ENCODE data around the gene MSANTD7. TPM values are rescaled to one million over a fixed set of nuclear protein-coding genes. Genes with fewer than 3 reads are reported as not detected.

The MSANTD7 gene
- total RNA-seq, 1 donor from 2014 or later: 14.9 TPM

DNA sequence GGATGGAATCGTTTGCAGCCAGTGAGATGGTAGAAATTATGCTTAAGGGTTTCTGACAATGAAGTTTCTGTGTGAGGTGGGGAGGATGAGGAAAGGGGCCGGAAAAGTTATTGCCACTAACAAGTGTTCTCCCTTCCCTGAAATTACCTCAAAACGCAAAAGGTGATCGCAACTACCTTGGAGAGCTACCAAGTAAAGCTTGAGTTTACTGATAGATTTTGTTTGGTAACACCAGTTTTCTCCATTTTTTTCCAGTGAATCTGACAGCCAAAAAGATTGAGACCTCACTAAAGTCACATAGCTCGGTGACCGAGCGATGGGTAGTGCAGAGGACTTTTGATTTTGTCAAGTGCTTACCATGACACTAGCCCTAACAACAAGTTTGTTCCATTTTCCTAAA, 42.1 kb downstream of the MSANTD7 start:
- no peak for DNase-seq (ENCODE audit: low spot score)

GRCh38 chr10:14884082-14884481, 46.0 kb downstream of the MSANTD7 start:
- no peak for DNase-seq (ENCODE audit: low spot score)

Other genes starting within 250 kb of the MSANTD7 start
- gene FAM107B, start 63.4 kb upstream of the MSANTD7 start, total RNA-seq (ENCODE audit: insufficient read depth, low replicate concordance): 27.4 TPM
- gene CDNF, start 269 bp upstream of the MSANTD7 start, total RNA-seq (ENCODE audit: insufficient read depth, low replicate concordance): not detected
- gene HSPA14, start within 50 bp of the MSANTD7 start, total RNA-seq (ENCODE audit: insufficient read depth, low replicate concordance): 11.3 TPM
- gene SUV39H2, start 40.6 kb downstream of the MSANTD7 start, total RNA-seq (ENCODE audit: insufficient read depth, low replicate concordance): 14.0 TPM
- gene DCLRE1C, start 115.8 kb downstream of the MSANTD7 start, total RNA-seq (ENCODE audit: insufficient read depth, low replicate concordance): 18.5 TPM
- gene MEIG1, start 121.1 kb downstream of the MSANTD7 start, total RNA-seq (ENCODE audit: insufficient read depth, low replicate concordance): not detected
- 13.2 TPM for gene OLAH, start 205.6 kb downstream of the MSANTD7 start, total RNA-seq (ENCODE audit: insufficient read depth, low replicate concordance)